T-helper 2 cell treated with Interferon-gamma antibody and Interleukin-4, amounts not matched to agents 5 μg/mL and 100 μg/mL, for 36 hours (primary cell): ENCODE data around the gene SPAG4.

Experiments used
- DNase-seq: peaks from one replicate; pipeline ENCODE4 v3.0.0; 2021; ENCODE audit warnings: low spot score
- H3K27ac Mint-ChIP-seq: one replicate; pipeline ENCODE4 v1.8.0; 2021; ENCODE audit warnings: mild to moderate bottlenecking, mixed read lengths
- H3K27me3 Mint-ChIP-seq: one replicate; pipeline ENCODE4 v1.8.0; 2021; ENCODE audit warnings: low read depth, mixed read lengths
- H3K36me3 Mint-ChIP-seq: one replicate; pipeline ENCODE4 v1.8.0; 2021; ENCODE audit warnings: low read depth, mixed read lengths
- H3K4me1 Mint-ChIP-seq: one replicate; pipeline ENCODE4 v1.8.0; 2021; ENCODE audit warnings: low read depth, mixed read lengths
- H3K4me3 Mint-ChIP-seq: one replicate; pipeline ENCODE4 v1.8.0; 2022; ENCODE audit warnings: mild to moderate bottlenecking, moderate library complexity, mixed read lengths
- H3K9me3 Mint-ChIP-seq: one replicate; pipeline ENCODE4 v1.8.0; 2021; ENCODE audit warnings: mixed read lengths

The SPAG4 gene

DNA sequence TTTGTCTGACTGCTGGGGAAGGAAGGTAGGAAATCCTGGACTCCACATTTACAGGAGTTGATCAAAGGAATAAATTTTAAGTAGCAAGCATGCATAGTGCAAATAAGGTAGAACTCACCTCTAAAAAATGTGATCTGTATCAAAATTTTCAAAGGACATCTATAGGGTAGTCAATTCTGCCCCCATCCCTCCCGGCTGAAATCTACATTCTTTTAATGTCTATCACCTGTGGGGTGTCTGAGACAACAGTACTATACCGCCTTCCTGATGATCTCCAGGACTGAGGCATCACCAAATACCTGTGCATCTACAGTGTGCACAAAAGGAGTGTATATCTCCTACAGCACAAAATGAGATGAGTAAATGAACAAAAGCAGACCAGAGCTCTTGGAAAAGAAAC lies 29.2 kb downstream of the SPAG4 start:
- H3K9me3 Mint-ChIP-seq: no peaks in the 10 kb centered on the region

GRCh38 chr20:35648836-35649235 lies 33.2 kb downstream of the SPAG4 start:
- Mint-ChIP-seq H3K36me3 (peaks cover 34% of the 10 kb centered on the region), H3K4me1 (peaks cover 17% of the 10 kb centered on the region), H3K4me3 (no peak overlapping the region), H3K9me3 (no peaks in the 10 kb centered on the region), H3K27ac (no peak overlapping the region), H3K27me3 (no peaks in the 10 kb centered on the region)
- no peak for DNase-seq

More for the DNA sequence above, 29.2 kb downstream of the SPAG4 start:
- Mint-ChIP-seq H3K36me3 (peaks cover 18% of the 10 kb centered on the region), H3K4me3 (no peak overlapping the region), H3K27ac (no peak overlapping the region), H3K27me3 (no peaks in the 10 kb centered on the region), H3K4me1 (peaks cover 23% of the 10 kb centered on the region)
- DNase-seq: no peak

DNA sequence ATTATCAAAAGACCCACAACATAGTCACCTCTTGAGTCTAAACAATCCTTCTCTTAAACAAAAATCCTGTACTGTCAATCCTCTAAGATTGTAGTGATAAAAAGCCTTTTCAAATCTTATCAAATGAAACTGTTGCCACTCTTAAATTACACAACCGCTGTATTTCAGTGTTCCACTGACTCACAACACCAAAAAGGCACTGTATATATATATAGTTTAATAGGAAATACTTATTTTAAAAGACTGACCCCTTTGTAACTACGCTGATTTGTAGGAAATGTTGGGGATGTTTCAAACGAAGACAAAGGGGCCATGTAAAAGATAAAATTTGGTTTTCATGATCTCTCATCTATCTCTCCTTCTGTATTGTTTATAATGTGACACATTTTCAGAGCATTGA lies 35.0 kb downstream of the SPAG4 start:
- Mint-ChIP-seq H3K9me3 (no peaks in the 10 kb centered on the region), H3K27ac (no peak overlapping the region), H3K27me3 (no peaks in the 10 kb centered on the region)

DNA sequence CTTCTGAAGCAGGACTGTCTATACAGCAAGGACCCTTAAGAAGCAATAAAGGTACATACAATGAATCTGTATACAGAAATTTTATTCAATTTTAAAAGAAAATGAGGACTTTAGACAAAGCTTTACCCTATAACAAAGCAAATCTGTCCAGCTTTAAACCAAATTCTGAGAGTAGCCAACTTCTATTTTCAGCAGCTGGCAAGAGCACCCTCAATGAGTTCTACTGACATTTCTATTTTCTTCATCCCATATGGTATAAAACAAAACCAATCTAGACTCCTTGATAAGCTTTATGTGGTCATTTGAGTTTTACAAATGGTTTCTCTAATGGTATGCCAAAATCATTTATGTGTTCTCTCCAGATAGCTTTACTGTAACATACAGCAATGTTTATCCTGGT lies 36.3 kb downstream of the SPAG4 start:
- H3K4me1 Mint-ChIP-seq: peaks cover 12% of the 10 kb centered on the region
- H3K27me3 Mint-ChIP-seq: no peaks in the 10 kb centered on the region
- no peak overlapping the region for H3K27ac Mint-ChIP-seq

More for the DNA sequence above, 35.0 kb downstream of the SPAG4 start:
- no peak for DNase-seq
- H3K4me1 Mint-ChIP-seq: peaks cover 11% of the 10 kb centered on the region
- H3K4me3 Mint-ChIP-seq: no peak overlapping the region
- H3K36me3 Mint-ChIP-seq: peaks cover 31% of the 10 kb centered on the region

GRCh38 chr20:35652641-35653429 lies 37.2 kb downstream of the SPAG4 start:
- Mint-ChIP-seq H3K4me1 (peaks cover 18% of the 10 kb centered on the region), H3K4me3 (no peak overlapping the region)

More for the DNA sequence above, 36.3 kb downstream of the SPAG4 start:
- no peak for DNase-seq
- peaks cover 35% of the 10 kb centered on the region for H3K36me3 Mint-ChIP-seq
- H3K9me3 Mint-ChIP-seq: no peaks in the 10 kb centered on the region
- H3K4me3 Mint-ChIP-seq: no peak overlapping the region

DNA sequence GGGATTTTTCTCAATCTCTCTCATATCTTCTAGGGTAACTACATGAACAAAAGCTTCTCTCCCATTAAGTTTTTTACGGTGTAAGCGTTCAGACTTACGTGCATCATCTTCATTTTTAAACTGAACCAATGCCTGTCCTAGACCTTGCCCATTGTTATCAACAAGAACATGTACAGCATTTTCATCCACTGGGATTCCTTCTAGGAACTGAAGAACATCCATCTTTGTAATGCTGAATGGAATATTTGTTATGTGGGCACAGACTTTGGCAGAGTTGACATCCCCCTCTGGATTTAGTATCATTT lies 37.8 kb downstream of the SPAG4 start:
- Mint-ChIP-seq H3K27ac (no peak overlapping the region), H3K4me1 (peaks cover 18% of the 10 kb centered on the region), H3K4me3 (no peak overlapping the region), H3K27me3 (no peaks in the 10 kb centered on the region), H3K9me3 (no peaks in the 10 kb centered on the region), H3K36me3 (peaks cover 35% of the 10 kb centered on the region)
- DNase-seq: no peak

More at GRCh38 chr20:35652641-35653429, 37.2 kb downstream of the SPAG4 start:
- Mint-ChIP-seq H3K27me3 (no peaks in the 10 kb centered on the region), H3K27ac (no peak overlapping the region), H3K9me3 (no peaks in the 10 kb centered on the region), H3K36me3 (peaks cover 40% of the 10 kb centered on the region)
- no peak for DNase-seq

DNA sequence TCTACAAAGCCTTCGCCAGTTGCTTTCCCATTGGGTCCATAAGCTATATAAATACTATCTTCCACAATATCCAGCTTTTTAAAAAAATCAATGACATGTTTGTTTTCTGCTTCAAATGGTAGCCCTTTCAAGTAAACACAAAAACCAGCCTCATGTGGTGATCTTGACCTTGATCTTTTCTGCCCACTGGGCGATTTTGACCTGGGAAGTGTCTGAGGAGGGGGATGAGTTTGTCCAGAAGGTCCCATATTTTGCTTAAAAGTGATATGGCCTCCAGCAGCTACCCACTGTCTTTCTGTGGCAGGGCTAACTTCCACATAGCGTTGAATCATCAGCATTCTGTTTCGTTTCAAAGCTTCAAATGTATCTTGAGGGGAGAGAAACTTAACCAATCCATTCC lies 38.3 kb downstream of the SPAG4 start:
- no peak overlapping the region for H3K27ac Mint-ChIP-seq
- H3K36me3 Mint-ChIP-seq: peaks cover 36% of the 10 kb centered on the region
- no peaks in the 10 kb centered on the region for H3K27me3 Mint-ChIP-seq
- DNase-seq: no peak
- no peaks in the 10 kb centered on the region for H3K9me3 Mint-ChIP-seq
- H3K4me3 Mint-ChIP-seq: no peak overlapping the region
- peaks cover 21% of the 10 kb centered on the region for H3K4me1 Mint-ChIP-seq

DNA sequence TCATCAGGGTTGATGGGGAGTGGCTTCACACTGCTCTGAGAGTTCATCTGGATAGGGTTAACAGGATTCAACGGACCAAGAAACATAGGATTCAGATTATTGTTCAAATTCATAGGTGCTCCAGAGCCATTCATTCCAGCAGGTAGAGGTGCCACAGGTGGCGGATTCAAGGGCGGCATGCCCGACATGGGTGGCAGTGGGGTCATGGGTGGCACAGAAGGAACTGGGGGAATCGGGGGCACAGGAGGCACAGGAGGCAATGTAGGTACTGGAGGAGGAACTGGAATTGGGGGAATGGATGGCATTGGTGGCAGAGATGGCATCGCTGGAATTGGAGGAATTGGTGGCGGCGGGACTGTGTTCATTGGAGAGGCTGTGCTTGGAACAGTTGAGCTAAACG lies 38.8 kb downstream of the SPAG4 start:
- DNase-seq: no peak
- Mint-ChIP-seq H3K4me3 (no peak overlapping the region), H3K36me3 (peaks cover 36% of the 10 kb centered on the region), H3K4me1 (peaks cover 25% of the 10 kb centered on the region), H3K27ac (no peak overlapping the region), H3K27me3 (no peaks in the 10 kb centered on the region), H3K9me3 (no peaks in the 10 kb centered on the region)

GRCh38 chr20:35657271-35657670 lies 41.6 kb downstream of the SPAG4 start:
- DNase-seq: no peak
- Mint-ChIP-seq H3K9me3 (no peaks in the 10 kb centered on the region), H3K4me3 (peak overlapping the region; percentile 25), H3K4me1 (peaks cover 41% of the 10 kb centered on the region), H3K36me3 (peaks cover 29% of the 10 kb centered on the region), H3K27me3 (no peaks in the 10 kb centered on the region), H3K27ac (peak overlapping the region; percentile 54)

- H3K4me1 Mint-ChIP-seq: peaks cover 56% of the 10 kb centered on the region
Observed at GRCh38 chr20:35660122-35660937, 44.7 kb downstream of the SPAG4 start.

GRCh38 chr20:35661053-35661452 lies 45.4 kb downstream of the SPAG4 start:
- DNase-seq: no peak
- Mint-ChIP-seq H3K4me1 (peaks cover 56% of the 10 kb centered on the region), H3K36me3 (peaks cover 42% of the 10 kb centered on the region), H3K4me3 (peak overlapping the region; percentile 94), H3K27ac (peak overlapping the region; percentile 99), H3K9me3 (no peaks in the 10 kb centered on the region), H3K27me3 (no peaks in the 10 kb centered on the region)

More at GRCh38 chr20:35660122-35660937, 44.7 kb downstream of the SPAG4 start:
- Mint-ChIP-seq H3K36me3 (peaks cover 42% of the 10 kb centered on the region), H3K9me3 (no peaks in the 10 kb centered on the region), H3K27ac (peak overlapping the region; percentile 99), H3K4me3 (peak overlapping the region; percentile 94), H3K27me3 (no peaks in the 10 kb centered on the region)
- DNase-seq: peak; percentile 30

- H3K36me3 Mint-ChIP-seq: peaks cover 39% of the 10 kb centered on the region
- no peak for DNase-seq
- peak overlapping the region; percentile 94 for H3K4me3 Mint-ChIP-seq
- peak overlapping the region; percentile 99 for H3K27ac Mint-ChIP-seq
- H3K4me1 Mint-ChIP-seq: peaks cover 55% of the 10 kb centered on the region
- no peaks in the 10 kb centered on the region for H3K9me3 Mint-ChIP-seq
- H3K27me3 Mint-ChIP-seq: no peaks in the 10 kb centered on the region
Observed at GRCh38 chr20:35661908-35662307, 46.3 kb downstream of the SPAG4 start.

DNA sequence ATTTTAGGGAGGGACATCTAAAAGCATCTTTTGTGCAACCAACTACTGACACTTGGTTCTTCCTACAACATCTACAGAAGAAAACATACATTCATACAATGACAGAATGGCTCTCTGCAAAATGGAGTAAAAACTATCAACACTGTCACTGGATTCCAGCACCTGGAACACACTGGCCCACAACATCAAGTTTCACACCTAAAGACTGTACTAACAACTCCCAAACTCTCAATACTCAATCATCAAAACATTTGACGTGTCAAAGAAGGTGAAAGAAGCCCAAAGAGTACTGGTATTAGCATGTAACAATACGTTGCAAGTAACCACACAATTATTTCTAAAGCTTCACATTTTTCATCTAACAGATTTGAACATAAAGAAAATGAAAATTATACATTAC lies 46.9 kb downstream of the SPAG4 start:
- peaks cover 49% of the 10 kb centered on the region for H3K4me1 Mint-ChIP-seq

More for the DNA sequence above, 46.9 kb downstream of the SPAG4 start:
- Mint-ChIP-seq H3K4me3 (peak overlapping the region; percentile 94), H3K36me3 (peaks cover 33% of the 10 kb centered on the region), H3K27ac (peak overlapping the region; percentile 99), H3K9me3 (no peaks in the 10 kb centered on the region), H3K27me3 (no peaks in the 10 kb centered on the region)
- DNase-seq: no peak
